Stimulated activated CD8-positive, alpha-beta memory T cell treated with anti-CD3 and anti-CD28 coated beads, Interleukin-7, amount 100 ng/mL, for 1 hour (primary cell): Measurements from ENCODE around the gene PDLIM5.
"Not testable (repeated sequence)": the region's sequence is repeated elsewhere in the genome, so short reads cannot be mapped to it uniquely, and the experiment has no call there.

Experiments used
- DNase-seq, 2 donors: peaks; one replicate each; pipeline ENCODE4 v3.0.0-alpha.2; 2020; ENCODE audit warnings: low read depth in 2 of 2

PDLIM5 gene

DNA sequence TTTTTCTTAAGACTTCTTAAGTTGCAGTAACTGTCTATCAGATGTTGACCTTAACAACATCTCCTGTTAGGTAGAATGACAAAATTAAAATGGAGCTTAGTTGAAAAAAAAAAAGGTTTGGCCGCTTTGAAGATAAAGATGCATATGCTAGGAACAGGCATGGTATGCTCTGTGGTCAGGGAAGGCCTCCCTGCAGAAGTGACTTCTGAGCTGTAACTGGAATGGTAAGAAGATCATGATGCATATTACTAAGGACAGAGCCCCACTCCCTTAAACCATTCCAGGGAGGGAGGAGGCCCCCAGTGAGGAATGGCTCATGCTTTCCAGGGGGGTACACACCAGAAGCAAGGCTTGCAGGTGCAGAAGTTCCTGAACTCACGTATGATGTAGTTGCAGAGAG lies 43.7 kb downstream of the PDLIM5 start:
- DNase-seq: no peak

DNA sequence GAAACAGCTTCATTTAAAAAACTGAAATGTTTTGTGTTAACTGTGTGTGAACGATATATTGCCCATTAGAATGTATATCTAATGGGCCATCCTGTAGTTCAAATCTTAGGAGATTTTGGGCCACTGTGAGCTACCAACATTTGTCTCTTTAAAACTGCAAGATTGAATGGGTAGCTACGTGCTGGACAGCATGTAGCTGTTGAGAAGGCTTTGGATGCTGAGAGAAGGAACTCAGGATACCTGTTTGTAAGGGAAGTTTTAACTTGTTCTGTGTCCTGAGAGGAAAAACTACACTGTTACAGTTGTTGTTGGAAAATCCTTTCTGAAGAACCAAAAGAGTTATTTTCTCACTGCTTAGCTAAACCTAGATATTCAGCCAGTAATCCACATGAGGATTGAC lies 45.9 kb downstream of the PDLIM5 start:
- no peak for DNase-seq

DNA sequence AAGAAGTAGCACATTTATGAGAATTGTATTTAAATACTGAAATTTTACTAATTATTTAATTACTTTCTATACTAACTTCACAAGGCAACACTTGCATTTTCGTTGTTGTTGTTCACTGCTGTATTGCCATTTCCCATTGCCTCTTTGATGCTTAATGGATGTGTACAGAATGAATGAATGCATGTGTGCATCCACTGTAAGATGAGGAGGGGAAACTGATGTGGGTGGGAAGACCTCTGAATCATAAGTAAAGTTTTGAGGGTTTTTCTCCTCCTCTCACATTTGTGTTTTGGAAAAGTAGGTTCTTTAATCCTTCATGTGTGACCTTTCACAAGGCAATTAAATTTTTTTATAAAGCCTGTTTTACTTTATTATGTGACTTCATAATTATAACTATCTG lies 46.8 kb downstream of the PDLIM5 start:
- DNase-seq: no peak

DNA sequence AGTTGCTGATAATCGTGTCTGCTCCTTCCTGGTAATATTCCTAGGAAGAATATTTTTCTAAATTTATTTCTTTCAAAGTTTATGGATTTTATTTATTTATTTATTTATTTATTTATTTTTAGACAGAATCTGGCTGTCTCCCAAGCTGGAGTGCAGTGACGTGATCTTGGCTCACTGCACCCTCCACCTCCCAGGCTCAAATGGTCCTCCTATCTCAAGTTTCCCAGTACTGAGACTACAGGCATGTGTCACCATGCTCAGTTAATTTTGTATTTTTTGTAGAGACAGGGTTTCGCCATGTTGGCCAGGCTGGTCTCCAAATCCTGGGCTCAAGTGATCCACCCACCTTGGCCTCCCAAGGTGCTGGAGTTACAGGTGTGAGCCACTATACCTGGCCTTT lies 48.9 kb downstream of the PDLIM5 start:
- no peak for DNase-seq

DNA sequence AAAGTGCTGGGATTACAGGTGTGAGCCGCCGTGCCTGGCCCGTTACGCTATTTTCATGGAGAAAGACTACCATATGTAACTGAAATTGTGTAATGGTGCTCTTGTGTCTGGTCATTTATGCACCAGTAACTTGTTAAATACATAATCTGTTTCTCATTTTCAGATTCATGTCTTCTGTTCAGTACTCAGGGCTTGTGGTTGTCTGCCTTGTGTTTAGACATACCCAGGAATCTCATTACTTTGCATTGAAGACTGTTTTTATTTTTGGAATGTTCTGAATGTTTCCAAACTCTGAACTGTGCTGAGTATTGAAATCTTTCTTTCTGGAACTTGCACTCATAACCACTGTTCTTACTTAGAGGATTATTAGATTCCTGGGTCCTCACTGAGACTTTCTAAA lies 52.8 kb downstream of the PDLIM5 start:
- no peak for DNase-seq

DNA sequence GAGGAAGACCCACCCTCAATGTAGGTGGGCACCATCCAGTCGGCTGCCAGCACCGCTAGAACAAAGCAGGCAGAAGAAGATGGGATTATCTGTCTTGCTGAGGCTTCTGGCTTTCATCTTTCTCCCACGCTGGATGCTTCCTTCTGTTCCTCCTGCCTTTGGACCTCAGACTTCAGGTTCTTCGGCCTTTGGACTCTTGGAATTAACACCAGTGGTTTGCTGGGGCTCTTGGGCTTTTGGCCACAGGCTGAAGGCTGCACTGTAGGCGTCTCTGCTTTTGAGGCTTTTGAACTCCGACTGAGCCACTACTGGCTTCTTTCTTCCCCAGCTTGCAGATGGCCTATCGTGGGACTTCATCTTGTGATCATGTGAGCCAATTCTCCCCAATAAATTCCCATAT lies 55.1 kb downstream of the PDLIM5 start:
- no peak for DNase-seq

DNA sequence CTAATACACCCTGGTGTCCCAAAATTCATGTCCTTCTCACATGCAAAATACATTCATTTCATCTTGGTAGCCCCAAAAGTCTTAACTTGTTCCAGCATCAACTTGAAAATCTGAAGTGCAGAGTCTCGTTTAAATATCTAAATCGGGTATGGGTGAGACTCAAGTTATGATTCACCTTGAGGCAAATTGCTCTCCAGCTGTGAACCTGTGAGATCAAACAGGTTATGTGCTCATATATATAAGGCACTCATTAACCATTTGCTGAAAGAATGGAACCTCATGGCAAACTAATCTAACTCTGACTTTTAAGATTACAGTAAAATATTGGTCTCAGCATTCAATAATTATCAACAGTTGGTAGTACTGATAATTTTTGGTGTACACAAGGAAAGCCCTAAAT lies 55.5 kb downstream of the PDLIM5 start:
- DNase-seq: no peak

DNA sequence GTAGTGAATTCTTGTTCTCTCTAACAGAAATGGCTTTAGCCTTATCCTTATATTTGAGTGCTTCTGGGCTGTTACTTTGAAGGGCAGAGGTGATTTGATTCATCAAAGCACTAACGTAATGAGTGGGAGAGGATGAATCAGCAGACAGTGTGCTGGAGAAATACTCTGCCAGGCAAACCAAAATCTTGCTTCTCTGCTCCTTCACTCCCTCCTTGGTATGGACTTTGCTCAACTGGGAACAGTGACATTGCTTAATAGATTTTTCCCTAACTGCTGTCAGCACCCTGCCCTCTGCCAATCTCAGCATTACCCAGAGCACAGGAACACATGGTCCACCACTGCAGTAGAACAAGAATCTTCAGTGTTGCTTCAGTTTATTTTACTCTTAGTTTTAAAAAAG lies 56.0 kb downstream of the PDLIM5 start:
- no peak for DNase-seq

DNA sequence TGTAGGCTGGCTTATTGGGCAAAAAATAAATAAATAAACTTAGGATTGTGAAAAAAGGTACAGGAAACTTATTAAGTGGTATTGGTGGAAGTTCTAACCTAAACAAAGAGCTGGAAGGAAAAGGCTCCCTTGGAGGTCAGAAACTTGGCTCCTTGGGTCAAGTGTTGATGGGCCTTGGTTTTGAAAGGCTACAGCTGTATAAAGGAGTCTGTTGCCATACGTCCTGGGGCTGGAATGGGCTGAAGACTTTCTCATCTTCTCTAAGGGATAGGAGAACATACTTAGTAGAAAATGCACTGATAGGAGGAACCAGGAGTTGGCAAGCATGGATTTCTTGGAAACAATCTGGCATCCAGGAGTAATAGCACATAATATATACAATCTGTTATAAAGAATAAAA lies 56.6 kb downstream of the PDLIM5 start:
- DNase-seq: no peak

DNA sequence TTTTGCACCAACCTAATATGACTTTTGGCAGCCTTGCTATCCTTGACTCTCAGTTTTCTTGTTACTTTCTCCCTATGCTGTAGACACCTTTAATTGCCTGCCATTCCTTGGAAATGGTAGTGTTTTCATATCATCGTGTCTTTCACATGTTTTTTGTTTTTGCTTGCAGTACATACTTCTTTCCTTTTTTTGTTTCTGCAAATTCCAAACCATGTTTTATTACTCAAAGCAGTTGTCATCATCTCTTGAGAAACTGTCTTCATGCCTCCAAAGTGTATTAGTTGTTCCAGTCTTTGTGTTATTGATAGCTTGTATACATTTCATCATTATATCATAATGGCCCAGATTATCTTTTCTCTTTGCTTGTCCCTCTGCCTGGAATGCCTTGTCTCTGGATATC lies 57.1 kb downstream of the PDLIM5 start:
- no peak for DNase-seq

DNA sequence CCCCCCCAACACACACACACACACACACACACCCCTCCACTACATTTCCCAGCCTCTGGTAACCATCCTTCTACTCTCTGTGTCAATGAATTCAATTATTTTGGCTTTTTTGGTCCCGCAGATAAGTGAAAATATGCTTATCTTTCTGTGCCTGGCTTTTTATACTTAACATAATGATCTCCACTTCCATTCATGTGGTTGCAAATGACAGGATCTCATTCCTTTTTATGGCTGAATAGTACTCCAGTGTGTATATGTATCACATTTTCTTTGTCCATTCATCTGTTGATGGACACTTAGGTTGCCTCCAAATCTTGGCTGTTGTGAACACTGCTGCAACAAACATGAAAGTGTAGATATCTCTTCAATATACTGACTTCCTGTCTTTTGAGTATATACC lies 59.8 kb downstream of the PDLIM5 start:
- no peak for DNase-seq

DNA sequence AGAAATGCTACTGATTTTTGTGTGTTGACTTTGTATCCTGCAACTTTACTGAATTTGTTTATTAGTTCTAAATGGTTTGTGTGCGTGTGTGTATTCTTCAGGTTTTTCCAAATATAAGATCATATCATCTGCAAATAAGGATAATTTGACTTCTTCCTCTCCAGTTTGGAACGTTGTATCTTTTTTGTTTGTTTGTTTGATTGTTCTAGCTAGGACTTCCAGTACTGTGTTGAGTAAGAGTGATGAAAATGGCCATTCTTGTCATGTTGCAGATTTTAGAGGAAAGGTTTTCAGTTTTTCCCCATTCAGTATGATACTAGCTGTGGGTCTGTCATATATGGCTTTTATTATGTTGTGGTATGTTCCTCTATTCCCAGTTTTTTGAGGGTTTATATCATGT lies 61.8 kb downstream of the PDLIM5 start:
- DNase-seq: not testable (repeated sequence)

DNA sequence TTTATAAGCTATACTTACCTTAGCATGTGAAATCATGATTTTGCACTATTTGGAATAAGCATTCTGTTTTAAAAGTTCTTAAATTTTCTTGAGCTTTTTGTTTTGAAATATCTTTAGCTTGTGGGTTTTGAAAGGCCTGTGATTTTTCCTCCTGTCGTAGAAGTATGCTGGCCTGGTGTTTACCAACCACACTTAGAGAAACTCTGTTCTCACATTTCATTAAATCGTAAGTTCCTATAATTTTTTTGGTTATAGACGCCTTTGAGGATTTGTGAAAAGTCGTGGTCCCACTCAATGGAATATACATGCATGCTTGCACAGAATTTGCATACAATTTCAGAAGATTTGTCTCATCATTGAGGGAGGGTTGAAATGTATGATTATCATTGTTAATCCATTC lies 63.6 kb downstream of the PDLIM5 start:
- DNase-seq: no peak

DNA sequence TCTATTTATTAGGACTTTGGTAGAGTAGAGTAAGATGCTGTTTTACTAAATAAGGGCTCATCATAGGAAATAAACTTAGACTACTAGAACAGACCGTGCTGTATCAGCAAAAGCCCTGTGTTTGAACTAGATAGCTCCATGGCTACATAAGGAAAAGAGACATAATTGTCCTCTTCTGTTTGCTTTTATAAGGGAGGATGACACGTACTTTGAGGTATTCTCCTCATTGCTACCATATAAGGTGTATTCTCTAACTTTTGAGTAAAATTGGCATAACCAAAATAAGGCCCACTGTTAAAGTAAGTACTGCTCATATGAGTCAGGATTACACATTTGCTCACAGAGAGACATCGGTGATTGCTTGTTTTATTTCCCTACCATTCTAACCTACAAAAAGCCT lies 64.3 kb downstream of the PDLIM5 start:
- DNase-seq: no peak

DNA sequence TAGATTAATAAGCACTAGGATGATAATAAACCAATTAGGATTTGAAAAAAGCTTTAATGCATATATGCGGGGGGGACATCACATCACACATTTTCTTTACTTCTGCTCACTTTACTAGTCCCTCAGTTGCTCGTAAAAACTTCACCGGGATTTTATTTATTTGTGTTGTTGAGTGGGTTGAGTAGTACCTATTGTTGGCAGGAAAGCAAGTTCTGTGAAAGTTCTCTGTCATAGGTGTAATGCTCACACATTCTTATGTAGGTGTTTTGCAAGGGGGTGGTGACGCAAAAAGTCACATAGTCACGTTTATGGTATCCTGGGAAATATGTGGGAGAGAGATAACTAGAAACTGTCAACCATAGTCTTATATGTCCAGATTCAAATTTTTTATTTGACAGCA lies 65.3 kb downstream of the PDLIM5 start:
- no peak for DNase-seq

DNA sequence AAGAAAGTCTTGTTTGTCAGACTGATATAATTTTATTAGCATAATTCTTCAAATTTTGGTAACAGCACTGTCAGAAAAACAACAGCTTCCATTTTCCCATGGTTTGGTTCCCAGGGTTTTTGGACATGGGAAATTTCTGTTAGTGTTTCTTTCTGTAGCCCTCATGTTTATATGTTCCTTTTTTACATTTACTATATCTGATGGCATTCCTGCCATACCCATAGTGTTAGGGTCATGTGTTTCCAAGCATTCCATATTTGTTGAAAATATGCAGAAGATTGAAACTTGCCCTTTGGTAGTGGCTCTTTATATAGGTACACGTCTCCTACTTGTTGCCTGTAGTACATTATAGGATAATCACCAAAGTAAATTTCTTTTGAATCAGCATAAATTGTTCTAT lies 65.8 kb downstream of the PDLIM5 start:
- DNase-seq: no peak

DNA sequence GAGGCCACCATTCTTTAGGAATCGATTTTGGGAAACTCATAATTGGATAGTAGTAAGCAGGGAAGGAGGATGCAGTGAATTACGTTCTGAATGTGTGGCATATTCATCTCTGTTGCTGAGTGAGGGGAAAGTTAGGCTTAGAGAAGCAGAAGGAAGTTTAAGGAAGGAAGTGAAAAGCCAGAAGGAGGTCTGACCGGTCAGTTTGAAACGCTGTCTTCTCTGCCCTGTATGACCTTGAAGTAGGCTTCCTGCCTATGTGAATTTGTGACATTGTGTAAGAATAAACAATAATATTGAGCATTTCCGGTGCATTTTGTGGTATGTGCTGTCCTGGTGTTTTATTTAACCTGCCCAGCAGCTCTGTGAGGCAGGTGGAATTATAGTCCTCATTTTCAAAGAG lies 67.3 kb downstream of the PDLIM5 start:
- DNase-seq: no peak

DNA sequence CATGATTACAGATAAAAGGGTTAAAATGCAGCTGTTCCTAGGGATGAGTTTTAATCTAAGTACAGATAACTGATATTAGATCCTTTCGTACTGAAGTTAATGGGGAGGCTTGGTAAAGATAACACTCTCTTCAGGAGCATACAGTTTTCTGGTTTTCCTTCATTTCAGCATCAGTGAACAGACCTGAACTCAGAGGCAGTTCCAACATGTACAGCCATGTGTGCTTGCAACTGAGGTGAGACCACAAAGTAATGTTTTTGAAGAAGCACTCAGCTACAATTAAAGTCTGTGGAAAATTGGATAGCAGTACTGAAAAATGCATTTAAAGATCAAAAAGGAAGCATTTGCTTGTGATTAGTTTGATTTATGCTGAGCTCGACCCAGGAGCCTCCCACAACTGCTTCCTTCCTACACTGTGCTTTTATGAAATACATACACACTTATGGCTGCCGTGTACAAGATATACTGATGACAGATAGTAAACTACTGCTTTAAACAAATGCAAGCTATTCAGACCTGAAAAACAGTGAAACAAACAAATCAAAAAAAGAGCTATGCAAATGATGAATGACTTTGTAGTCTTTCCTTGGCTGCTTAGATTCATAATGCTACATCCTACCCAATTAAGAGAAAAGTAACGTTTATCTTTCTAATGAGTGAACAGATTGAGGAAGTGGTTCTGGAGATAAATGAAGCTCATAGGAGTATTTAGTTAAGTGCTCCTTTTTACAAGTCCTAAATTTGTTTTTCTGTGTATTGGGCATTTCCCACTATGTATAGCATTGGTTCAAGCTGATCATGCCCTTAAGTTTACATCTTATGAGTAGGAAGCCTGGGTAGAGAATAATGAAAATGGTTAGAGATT lies 68.4 kb downstream of the PDLIM5 start:
- no peak for DNase-seq

DNA sequence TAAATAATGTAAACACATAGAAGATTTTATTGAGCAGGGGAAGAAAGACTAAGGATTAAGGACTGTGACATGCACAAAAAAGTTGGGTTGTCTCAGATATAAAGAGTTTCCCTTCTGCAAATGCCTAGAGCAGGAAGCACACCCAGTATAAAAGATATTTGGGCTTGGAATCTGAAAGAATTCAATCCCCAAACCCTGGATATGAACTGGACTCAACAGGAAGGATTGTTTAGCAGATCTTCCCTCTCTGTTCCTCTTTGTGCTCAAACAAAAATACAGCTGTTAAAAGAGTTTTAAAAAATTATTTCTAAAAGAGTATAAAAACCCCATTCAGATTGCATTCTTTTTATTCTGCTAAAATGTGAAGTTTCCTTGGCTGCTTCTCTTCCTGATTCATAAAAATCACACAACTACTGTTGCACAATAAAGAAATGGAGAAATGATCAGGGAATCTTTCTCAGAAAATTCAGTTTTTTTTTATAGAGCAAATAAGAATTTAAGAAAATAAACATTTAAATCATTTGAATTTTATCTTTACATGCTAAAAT lies 71.4 kb downstream of the PDLIM5 start:
- no peak for DNase-seq

DNA sequence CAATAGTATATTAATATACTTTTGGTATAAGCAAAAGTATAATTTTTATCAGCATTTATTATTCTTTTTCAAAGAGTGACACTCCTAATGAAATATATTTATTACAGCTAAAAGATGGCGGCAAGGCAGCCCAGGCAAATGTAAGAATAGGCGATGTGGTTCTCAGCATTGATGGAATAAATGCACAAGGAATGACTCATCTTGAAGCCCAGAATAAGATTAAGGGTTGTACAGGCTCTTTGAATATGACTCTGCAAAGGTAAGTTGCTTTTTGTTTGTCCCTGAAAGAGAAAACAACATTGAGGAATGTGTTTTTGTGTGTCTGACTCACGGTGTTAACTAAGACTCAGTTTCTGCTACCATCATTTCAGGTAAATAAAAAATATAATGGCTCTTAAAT lies 71.9 kb downstream of the PDLIM5 start:
- no peak for DNase-seq

DNA sequence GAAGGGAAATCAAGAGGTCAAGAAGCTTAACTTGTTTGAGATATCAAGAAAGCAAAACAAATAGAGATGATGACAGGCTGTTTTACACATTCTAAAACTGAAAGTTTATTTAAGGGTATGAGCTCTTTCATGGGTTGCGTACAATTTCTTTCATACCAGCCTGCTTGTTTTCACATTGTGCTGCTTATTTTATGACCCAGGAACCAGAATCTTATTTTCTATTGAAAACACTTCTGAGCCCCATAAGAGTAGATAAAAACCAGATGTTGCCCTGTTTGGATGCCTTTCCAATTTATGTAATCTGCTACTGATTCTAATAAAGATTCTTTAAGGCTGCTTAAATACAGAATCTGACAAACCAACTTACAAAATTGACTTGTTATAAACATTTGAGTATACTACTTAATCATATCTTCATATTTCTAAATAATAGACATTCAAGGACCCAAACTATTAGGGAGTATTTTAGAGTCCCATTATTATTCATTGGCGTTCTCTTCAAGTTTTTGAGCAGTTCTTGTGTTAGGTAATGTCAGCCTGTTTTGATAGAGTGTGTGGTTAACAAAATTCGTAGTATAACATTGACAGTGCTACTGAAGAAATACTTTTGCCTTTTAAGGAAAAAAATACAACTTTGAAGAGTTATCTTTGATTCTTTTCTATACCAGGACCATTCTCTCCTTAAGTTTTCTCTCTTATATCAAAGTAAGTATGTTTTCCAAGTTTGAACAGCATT lies 74.4 kb downstream of the PDLIM5 start:
- DNase-seq: no peak

DNA sequence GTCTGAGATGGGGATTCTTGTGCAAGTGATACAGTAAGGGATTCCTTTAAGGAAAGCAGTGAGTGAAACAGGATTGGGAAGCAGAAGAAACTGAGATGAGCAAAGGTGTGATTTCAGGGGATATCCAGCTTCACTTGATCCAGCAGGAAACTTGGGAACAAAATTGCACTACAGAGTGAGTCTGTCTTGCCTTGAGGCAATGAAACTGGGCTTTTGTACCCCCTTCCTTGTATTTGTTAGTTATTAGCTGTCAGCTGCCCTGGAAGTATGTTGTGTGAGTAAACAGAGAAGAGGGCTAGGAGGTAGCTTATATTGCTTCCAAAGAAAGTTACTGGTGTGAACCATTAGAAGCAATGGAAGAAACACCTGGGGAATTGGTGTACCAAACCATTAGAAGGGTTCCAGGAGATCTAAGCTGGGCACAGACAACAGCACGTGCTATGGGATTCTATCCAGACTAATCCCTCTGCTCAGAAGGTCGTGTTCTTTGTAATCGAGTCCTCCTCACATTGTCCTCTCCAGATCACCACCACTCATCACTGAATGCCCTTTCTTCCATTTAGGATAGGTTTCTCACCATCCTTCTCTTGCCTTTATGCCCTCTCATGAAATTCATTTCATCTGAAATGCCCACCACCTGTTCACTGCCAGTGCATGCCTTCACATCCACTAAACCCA lies 76.0 kb downstream of the PDLIM5 start:
- no peak for DNase-seq
